GM18517 (cell line): Measurements from ENCODE around the gene NACC2.

Source experiments
- ATAC-seq: cut with Tn5 transposase; IDR thresholded peaks from one replicate; pipeline ENCODE4 v1.9.1; 2021; ENCODE audit warnings: mild to moderate bottlenecking, moderate library complexity; ENCODE audit not compliant: unreplicated experiment

Gene NACC2

GRCh38 chr9:136015656-136016571 lies 79.2 kb downstream of the NACC2 start:
- no peak for ATAC-seq

GRCh38 chr9:136014924-136015633 lies 80.0 kb downstream of the NACC2 start:
- ATAC-seq = no peak

GRCh38 chr9:136014147-136014923 lies 80.8 kb downstream of the NACC2 start:
- no peak for ATAC-seq

GRCh38 chr9:136013524-136014034 lies 81.5 kb downstream of the NACC2 start:
- no peak for ATAC-seq

- ATAC-seq = no peak
Observed at GRCh38 chr9:136013116-136013515, 82.0 kb downstream of the NACC2 start.

GRCh38 chr9:136012651-136013050 lies 82.4 kb downstream of the NACC2 start:
- no peak for ATAC-seq

GRCh38 chr9:136011703-136012496 lies 83.2 kb downstream of the NACC2 start:
- no peak for ATAC-seq

GRCh38 chr9:136011376-136011702 lies 83.8 kb downstream of the NACC2 start:
- ATAC-seq = no peak

- no peak for ATAC-seq
Observed at GRCh38 chr9:136010615-136011361, 84.3 kb downstream of the NACC2 start.

GRCh38 chr9:136010176-136010575 lies 84.9 kb downstream of the NACC2 start:
- ATAC-seq = no peak

GRCh38 chr9:136009516-136009915 lies 85.6 kb downstream of the NACC2 start:
- ATAC-seq = no peak

- no peak for ATAC-seq
Observed at GRCh38 chr9:136008693-136008997, 86.4 kb downstream of the NACC2 start.

GRCh38 chr9:136007934-136008692 lies 87.0 kb downstream of the NACC2 start:
- ATAC-seq = no peak

GRCh38 chr9:136007276-136007933 lies 87.7 kb downstream of the NACC2 start:
- ATAC-seq = no peak

GRCh38 chr9:136006169-136006568 lies 88.9 kb downstream of the NACC2 start:
- ATAC-seq = no peak

GRCh38 chr9:136004712-136005111 lies 90.4 kb downstream of the NACC2 start:
- no peak for ATAC-seq

GRCh38 chr9:136004219-136004618 lies 90.9 kb downstream of the NACC2 start:
- no peak for ATAC-seq

- ATAC-seq = no peak
Observed at GRCh38 chr9:136003411-136004218, 91.5 kb downstream of the NACC2 start.
